Endothelial cell of umbilical vein (primary cell): ENCODE results near the gene MAST4. TPM values are rescaled to one million over a fixed set of nuclear protein-coding genes. Genes with fewer than 3 reads are reported as not detected.

Source experiments
- BruUV-seq: library from RNA; stranded (reverse); fragments of 400-500 nt; replicated peaks from 2 replicates; lab custom pipeline; 2021; lab: Mats Ljungman, UMichigan
- CTCF ChIA-PET: fragments of 300-600, 350-600 bp; sonication (Branson Sonifier 250); formaldehyde crosslinking; loops from one replicate; lab custom pipeline; 2021; ENCODE audit warnings: antibody characterized with exemption, inconsistent platforms; lab: Charles Lee
- POLR2A ChIA-PET: fragments of 300-600, 350-600 bp; sonication (Branson Sonifier 250); formaldehyde crosslinking; loops from one replicate; lab custom pipeline; 2021; ENCODE audit warnings: antibody characterized with exemption, inconsistent platforms; lab: Charles Lee
- DNase-seq: peaks from one replicate; pipeline ENCODE4 v3.0.0-alpha.2; 2011; ENCODE audit warnings: low read depth, low spot score
- FAIRE-seq: peaks from 2 replicates; lab custom pipeline; 2011; peaks lifted over from hg19 to GRCh38; lab: Jason Lieb, UNC
- H2AFZ ChIP-seq: 2 replicates; pipeline ENCODE4 v1.6.0; 2012; ENCODE audit warnings: low read depth, low read length, control low read depth, inconsistent platforms
- H3K27ac ChIP-seq: 2 replicates; pipeline ENCODE4 v1.5.1; 2011; ENCODE audit warnings: low read depth, mild to moderate bottlenecking, control low read depth, low read length, moderate library complexity; ENCODE audit not compliant: insufficient read depth
- H3K27me3 ChIP-seq, 2 experiments: 2 replicates each; pipeline versions ENCODE4 v1.6.0 to v1.6.1; 2011; ENCODE audit warnings: low read length in 2 of 2, mixed read lengths in 1 of 2; ENCODE audit not compliant: control insufficient read depth in 2 of 2, insufficient read depth in 2 of 2
- H3K36me3 ChIP-seq, 2 experiments: 2 replicates in 1 of 2; 3 replicates in 1 of 2; pipeline ENCODE4 v1.5.1; 2011; ENCODE audit warnings: low read length in 2 of 2, mild to moderate bottlenecking in 1 of 2, moderate library complexity in 1 of 2; ENCODE audit not compliant: control insufficient read depth in 2 of 2, insufficient read depth in 2 of 2; ENCODE audit errors: extremely low read depth in 1 of 2
- H3K4me1 ChIP-seq: 3 replicates; pipeline ENCODE4 v1.5.1; 2011; ENCODE audit warnings: mild to moderate bottlenecking, low read length; ENCODE audit not compliant: control insufficient read depth, insufficient read depth; ENCODE audit errors: extremely low read depth
- H3K4me2 ChIP-seq: 2 replicates; pipeline ENCODE4 v1.6.1; 2011; ENCODE audit warnings: low read length, control low read depth, mixed read lengths; ENCODE audit not compliant: insufficient read depth
- H3K4me3 ChIP-seq, 3 experiments: fragments of 200-600 bp in 1 of 3; sonication (generic), shearing (Covaris generic) in 1 of 3; replicated peaks in 1 of 3; 2 replicates each; pipeline ENCODE4 v1.5.1; 2011 to 2016; ENCODE audit warnings: control low read depth in 3 of 3, low read length in 3 of 3, mild to moderate bottlenecking in 2 of 3, inconsistent platforms in 1 of 3, low read depth in 1 of 3, moderate library complexity in 1 of 3; ENCODE audit not compliant: insufficient read depth in 1 of 3
- H3K79me2 ChIP-seq: 2 replicates; pipeline ENCODE4 v1.6.0; 2012; ENCODE audit warnings: low read length, inconsistent platforms; ENCODE audit not compliant: control insufficient read depth, insufficient read depth
- H3K9ac ChIP-seq: replicated peaks from 2 replicates; pipeline ENCODE3; 2011; ENCODE audit warnings: low read length, control low read depth; ENCODE audit not compliant: insufficient read depth; ENCODE audit errors: extremely low read depth
- H3K9me1 ChIP-seq: replicated peaks from 3 replicates; pipeline ENCODE4 v1.6.0; 2011; ENCODE audit warnings: mild to moderate bottlenecking, low read length; ENCODE audit not compliant: control insufficient read depth, insufficient read depth; ENCODE audit errors: extremely low read depth
- H3K9me3 ChIP-seq: replicated peaks from 2 replicates; pipeline ENCODE4 v1.5.1; 2012; ENCODE audit warnings: low read length, inconsistent platforms; ENCODE audit not compliant: control insufficient read depth, insufficient read depth
- H4K20me1 ChIP-seq: replicated peaks from 2 replicates; pipeline ENCODE3; 2011; ENCODE audit warnings: mild to moderate bottlenecking, low read length; ENCODE audit not compliant: control insufficient read depth, insufficient read depth; ENCODE audit errors: extremely low read depth
- CTCF ChIP-seq, 2 donors: IDR thresholded peaks; 1 replicate in 1 of 2; 2 replicates in 1 of 2; pipeline ENCODE4 v1.5.1; 2011; ENCODE audit warnings: low read length in 2 of 2, mild to moderate bottlenecking in 2 of 2, moderate library complexity in 2 of 2, control low read depth in 1 of 2, inconsistent platforms in 1 of 2, low read depth in 1 of 2; ENCODE audit not compliant: insufficient read depth in 1 of 2; ENCODE audit errors: extremely low read depth in 1 of 2
- EZH2 ChIP-seq: IDR thresholded peaks from 2 replicates; pipeline ENCODE4 v1.6.1; 2012; ENCODE audit warnings: borderline replicate concordance, low read depth, mild to moderate bottlenecking, moderate library complexity, low read length, inconsistent platforms; ENCODE audit not compliant: severe bottlenecking
- FOS ChIP-seq: IDR thresholded peaks from 2 replicates; pipeline ENCODE4 v1.6.1; 2011; ENCODE audit warnings: mild to moderate bottlenecking, low read length, moderate library complexity, borderline replicate concordance; ENCODE audit not compliant: insufficient read depth
- GATA2 ChIP-seq: IDR thresholded peaks from 2 replicates; pipeline ENCODE4 v1.7.0; 2011; ENCODE audit warnings: low read depth, mild to moderate bottlenecking, moderate library complexity, mixed read lengths, low read length; ENCODE audit not compliant: insufficient read length, insufficient read depth
- dilution Hi-C: fragments of 300-500 bp; cut with MboI; formaldehyde crosslinking; loops from one replicate; pipeline ENCODE4 v1.15.0; 2019; ENCODE audit warnings: low sequenced_read_pairs; ENCODE audit not compliant: extremely low pct_ligation_motif_present
- intact Hi-C: fragments of 100-400 bp; cut with micrococcal nuclease; formaldehyde crosslinking; loops from one replicate; pipeline ENCODE4 v1.10.0; 2022
- polyA plus RNA-seq, 4 experiments: library from polyadenylated mRNA; depleted of rRNA in 3 of 4; stranded (reverse) in 3 of 4; unstranded in 1 of 4; fragments of >200 nt; gene quantifications; 2 replicates each; pipeline versions ENCODE4 v1.2.1 to v1.2.3, GENCODE V29; 2011 to 2012; ENCODE audit warnings: missing spikeins in 1 of 4
- total RNA-seq: library from RNA; stranded (reverse); gene quantifications from 2 replicates; pipeline ENCODE4 v1.2.3, GENCODE V29; 2021

Gene MAST4
- total and polyA plus RNA-seq, 2 donors (not counting 3 experiments of a cell fraction or from before 2014, with no cell fraction given), result 40.2 to 116 TPM

GRCh38 chr5:66713998-66714397 is 117.8 kb downstream of the MAST4 start:
- Histone ChIP-seq H3K4me2 (no peak overlapping the region), H3K79me2 (no peaks in the 10 kb centered on the region), H3K9me3 (no peaks in the 10 kb centered on the region), H3K4me1 (no peaks in the 10 kb centered on the region), H3K4me3 (no peak overlapping the region), H2AFZ (no peak overlapping the region), H3K9me1 (no peaks in the 10 kb centered on the region), H3K9ac (no peak overlapping the region), H3K27me3 (peaks cover 0 to 3% of the 10 kb centered on the region in 2 experiments), H3K27ac (no peak overlapping the region), H3K36me3 (no peaks in the 10 kb centered on the region), H4K20me1 (no peaks in the 10 kb centered on the region)
- intact Hi-C loops, result no loop called here
- FAIRE-seq, result no peak
- CTCF ChIA-PET, result no interaction called here
- no TSS peak for BruUV-seq
- TF ChIP-seq EZH2 (no peak), FOS (peak; percentile 7), CTCF (IDR thresholded peaks at IDR 0.05; ENCODE audit: extremely low read depth in 1 of 2, insufficient read depth in 1 of 2, low read depth in 1 of 2, low read length in 2 of 2) (no peak), GATA2 (no peak)
- dilution Hi-C loops, result no loop called here
- POLR2A ChIA-PET, result no interaction called here
- no peak for DNase-seq
